OCI-LY1 (cell line): Measurements from ENCODE around the gene NR3C1.

Experiments used
- H2AFZ ChIP-seq: fragments of 200-600 bp; sonication (generic), shearing (Covaris generic); 2 replicates; pipeline ENCODE4 v1.6.0; 2014; ENCODE audit warnings: antibody characterized with exemption, mild to moderate bottlenecking, low read length
- H3F3A ChIP-seq: fragments of 200-600 bp; sonication (generic), shearing (Covaris generic); 2 replicates; pipeline ENCODE4 v1.6.0; 2014; ENCODE audit warnings: mild to moderate bottlenecking, antibody characterized with exemption, low read length, moderate library complexity; ENCODE audit not compliant: insufficient read depth
- H3K27ac ChIP-seq: fragments of 200-600 bp; sonication (generic); 2 replicates; pipeline ENCODE4 v1.5.1; 2014; ENCODE audit warnings: low read length, mixed run types, mild to moderate bottlenecking, low read depth; ENCODE audit not compliant: poor library complexity, severe bottlenecking
- H3K27me3 ChIP-seq: fragments of 200-600 bp; sonication (generic); 2 replicates; pipeline ENCODE4 v1.6.0; 2014; ENCODE audit warnings: antibody characterized with exemption, mild to moderate bottlenecking, low read length, moderate library complexity; ENCODE audit not compliant: insufficient read depth
- H3K36me3 ChIP-seq: fragments of 200-600 bp; sonication (generic); 2 replicates; pipeline ENCODE4 v1.6.1; 2014; ENCODE audit warnings: mild to moderate bottlenecking, antibody characterized with exemption, low read length, moderate library complexity, mixed read lengths; ENCODE audit not compliant: insufficient read depth
- H3K4me1 ChIP-seq: fragments of 200-600 bp; sonication (generic); 2 replicates; pipeline ENCODE4 v1.5.1; 2014; ENCODE audit warnings: mild to moderate bottlenecking, low read length, moderate library complexity; ENCODE audit not compliant: insufficient read depth, severe bottlenecking
- H3K4me2 ChIP-seq: fragments of 200-600 bp; sonication (generic), shearing (Covaris generic); 2 replicates; pipeline ENCODE4 v1.6.1; 2014; ENCODE audit warnings: low read length
- H3K4me3 ChIP-seq: fragments of 200-600 bp; sonication (generic); 2 replicates; pipeline ENCODE4 v1.5.1; 2014; ENCODE audit warnings: low read length, low read depth, mild to moderate bottlenecking, mixed read lengths; ENCODE audit not compliant: poor library complexity, severe bottlenecking
- H3K79me2 ChIP-seq: fragments of 200-600 bp; shearing (Covaris generic); 2 replicates; pipeline ENCODE4 v1.6.1; 2016; ENCODE audit warnings: mixed run types, low read length, mixed read lengths; ENCODE audit not compliant: insufficient read depth
- H3K9ac ChIP-seq: fragments of 200-600 bp; sonication (generic), shearing (Covaris generic); 2 replicates; pipeline ENCODE4 v1.6.1; 2014; ENCODE audit warnings: mild to moderate bottlenecking, low read length, mixed read lengths
- H3K9me2 ChIP-seq: fragments of 200-600 bp; sonication (generic), shearing (Covaris generic); 2 replicates; pipeline ENCODE4 v1.6.1; 2014; ENCODE audit warnings: low read depth, mild to moderate bottlenecking, low read length, mixed read lengths
- H3K9me3 ChIP-seq: fragments of 200-600 bp; shearing (Covaris generic); 2 replicates; pipeline ENCODE4 v1.6.1; 2014; ENCODE audit warnings: low read length, mixed read lengths
- H4K20me1 ChIP-seq: fragments of 200-600 bp; sonication (generic), shearing (Covaris generic); 2 replicates; pipeline ENCODE4 v1.6.0; 2016; ENCODE audit warnings: mild to moderate bottlenecking, low read length; ENCODE audit not compliant: insufficient read depth
- EZH2 ChIP-seq: fragments of 200-600 bp; sonication (generic), shearing (Covaris generic); IDR thresholded peaks from 2 replicates; pipeline ENCODE4 v1.8.0; 2017; ENCODE audit warnings: borderline replicate concordance, mixed run types, mild to moderate bottlenecking, antibody characterized with exemption, low read length, moderate library complexity, mixed read lengths
- TF ChIP-seq, protein P1 (sequence below): fragments of 200-600 bp; sonication (generic), shearing (Covaris generic); IDR thresholded peaks from 2 replicates; pipeline ENCODE4 v1.5.1; 2017; ENCODE audit warnings: mild to moderate bottlenecking, antibody characterized with exemption, low read length, moderate library complexity, mixed read lengths

Gene NR3C1

DNA sequence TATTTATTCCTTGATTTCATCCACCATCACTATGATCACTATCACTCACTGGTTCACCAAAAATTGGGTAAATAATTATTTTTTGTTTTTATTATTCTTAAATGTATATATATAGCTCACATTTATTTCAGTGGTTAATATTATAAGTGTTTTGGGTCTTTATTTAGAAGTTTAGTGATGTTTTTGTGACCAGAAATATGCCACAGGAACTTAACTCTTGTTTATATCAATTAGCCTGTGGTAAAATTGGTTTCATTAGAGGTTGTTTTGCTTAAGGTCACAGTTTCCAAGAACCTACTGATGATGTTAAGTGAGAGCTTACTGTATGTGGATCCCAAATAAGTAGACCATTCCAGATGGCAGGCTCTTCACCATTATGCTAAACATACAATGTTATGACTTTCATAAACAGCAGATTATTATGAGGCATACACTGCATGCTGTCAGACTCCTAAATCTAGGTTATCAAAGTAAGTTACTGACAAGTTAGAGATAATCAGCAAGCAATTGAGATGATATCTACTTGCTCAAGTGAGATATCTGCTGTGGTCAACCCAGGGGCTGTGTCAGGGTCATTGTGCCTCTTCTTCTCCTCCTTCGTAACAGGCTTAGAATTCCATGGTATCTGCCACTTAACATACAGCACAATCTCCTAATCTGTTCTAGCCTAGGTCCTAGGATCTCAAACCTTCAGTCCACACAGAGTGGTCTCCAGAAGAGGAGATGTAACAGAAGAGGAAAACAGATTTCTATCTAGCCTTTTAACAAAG lies 57.6 kb downstream of the NR3C1 start:
- TF ChIP-seq, protein P1, sequence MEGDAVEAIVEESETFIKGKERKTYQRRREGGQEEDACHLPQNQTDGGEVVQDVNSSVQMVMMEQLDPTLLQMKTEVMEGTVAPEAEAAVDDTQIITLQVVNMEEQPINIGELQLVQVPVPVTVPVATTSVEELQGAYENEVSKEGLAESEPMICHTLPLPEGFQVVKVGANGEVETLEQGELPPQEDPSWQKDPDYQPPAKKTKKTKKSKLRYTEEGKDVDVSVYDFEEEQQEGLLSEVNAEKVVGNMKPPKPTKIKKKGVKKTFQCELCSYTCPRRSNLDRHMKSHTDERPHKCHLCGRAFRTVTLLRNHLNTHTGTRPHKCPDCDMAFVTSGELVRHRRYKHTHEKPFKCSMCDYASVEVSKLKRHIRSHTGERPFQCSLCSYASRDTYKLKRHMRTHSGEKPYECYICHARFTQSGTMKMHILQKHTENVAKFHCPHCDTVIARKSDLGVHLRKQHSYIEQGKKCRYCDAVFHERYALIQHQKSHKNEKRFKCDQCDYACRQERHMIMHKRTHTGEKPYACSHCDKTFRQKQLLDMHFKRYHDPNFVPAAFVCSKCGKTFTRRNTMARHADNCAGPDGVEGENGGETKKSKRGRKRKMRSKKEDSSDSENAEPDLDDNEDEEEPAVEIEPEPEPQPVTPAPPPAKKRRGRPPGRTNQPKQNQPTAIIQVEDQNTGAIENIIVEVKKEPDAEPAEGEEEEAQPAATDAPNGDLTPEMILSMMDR: no peak
- no peak for TF ChIP-seq EZH2
- Histone ChIP-seq H3K79me2 (peaks cover 100% of the 10 kb centered on the region), H3F3A (no peaks in the 10 kb centered on the region), H3K4me1 (peaks cover 40% of the 10 kb centered on the region), H4K20me1 (peaks cover 8% of the 10 kb centered on the region; the same call in 1 of the 2 replicates), H2AFZ (no peak overlapping the region), H3K9ac (no peak overlapping the region), H3K27ac (no peak overlapping the region), H3K9me3 (no peaks in the 10 kb centered on the region), H3K4me2 (no peak overlapping the region), H3K27me3 (no peaks in the 10 kb centered on the region), H3K36me3 (peaks cover 65% of the 10 kb centered on the region), H3K9me2 (no peaks in the 10 kb centered on the region), H3K4me3 (no peak overlapping the region)

DNA sequence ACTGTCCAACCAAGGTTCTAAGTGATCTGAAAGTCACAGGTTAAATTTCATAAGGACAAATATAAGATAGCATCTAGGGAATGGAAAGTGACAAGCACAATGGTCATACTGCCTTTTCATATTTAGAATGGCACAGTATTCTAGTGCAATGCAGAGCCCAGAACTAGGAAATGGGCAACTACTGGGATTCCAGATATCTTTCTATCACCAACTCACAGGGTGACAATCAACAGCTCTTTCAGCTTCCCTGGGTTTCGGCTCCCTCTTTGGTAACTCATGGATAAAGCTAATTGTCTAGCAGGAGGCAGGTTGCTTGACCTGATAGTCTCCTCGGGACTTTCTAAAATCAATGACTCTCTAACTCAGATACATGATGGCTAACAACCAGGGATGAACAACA lies 60.4 kb downstream of the NR3C1 start:
- peaks cover 5% of the 10 kb centered on the region; the same call in 1 of the 2 replicates for H4K20me1 ChIP-seq
- no peaks in the 10 kb centered on the region for H3F3A ChIP-seq
- H3K9me3 ChIP-seq: no peaks in the 10 kb centered on the region
- peaks cover 60% of the 10 kb centered on the region for H3K36me3 ChIP-seq
- no peak overlapping the region for H3K27ac ChIP-seq
- no peaks in the 10 kb centered on the region for H3K9me2 ChIP-seq
- no peak overlapping the region for H3K4me2 ChIP-seq
- TF ChIP-seq, protein P1: no peak
- no peak for TF ChIP-seq EZH2
- H3K79me2 ChIP-seq: peaks cover 99% of the 10 kb centered on the region
- H3K4me3 ChIP-seq: no peak overlapping the region
- no peak overlapping the region for H3K9ac ChIP-seq
- peaks cover 19% of the 10 kb centered on the region for H3K4me1 ChIP-seq
- H2AFZ ChIP-seq: no peak overlapping the region
- no peaks in the 10 kb centered on the region for H3K27me3 ChIP-seq

DNA sequence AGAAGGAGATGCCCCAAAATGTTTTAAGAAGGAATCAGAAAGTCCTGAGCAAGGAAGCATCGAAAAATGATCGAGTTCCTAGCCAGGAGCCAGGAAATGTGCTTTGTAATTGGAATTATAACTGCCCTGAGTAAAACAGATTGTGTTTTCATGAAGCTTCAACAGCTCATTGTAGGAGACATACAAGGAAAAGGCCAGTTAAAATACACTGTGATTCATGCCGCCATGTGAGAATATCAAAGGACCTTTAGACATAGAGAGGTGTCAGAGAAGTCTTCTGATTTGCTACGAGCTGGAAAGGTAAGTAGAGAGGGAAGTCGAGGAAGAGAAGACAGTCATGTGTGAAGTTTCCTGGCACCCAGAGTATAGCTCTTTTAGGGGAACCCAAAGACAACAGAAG lies 60.9 kb downstream of the NR3C1 start:
- H3K27ac ChIP-seq: no peak overlapping the region
- no peak overlapping the region for H3K4me2 ChIP-seq
- H3K9me2 ChIP-seq: no peaks in the 10 kb centered on the region
- peaks cover 15% of the 10 kb centered on the region for H3K4me1 ChIP-seq
- no peaks in the 10 kb centered on the region for H3K27me3 ChIP-seq
- no peak overlapping the region for H2AFZ ChIP-seq
- no peak for TF ChIP-seq EZH2
- TF ChIP-seq, protein P1: no peak
- peaks cover 5% of the 10 kb centered on the region; the same call in 1 of the 2 replicates for H4K20me1 ChIP-seq
- H3K4me3 ChIP-seq: no peak overlapping the region
- H3K9me3 ChIP-seq: no peaks in the 10 kb centered on the region
- H3K9ac ChIP-seq: no peak overlapping the region
- no peaks in the 10 kb centered on the region for H3F3A ChIP-seq
- H3K79me2 ChIP-seq: peaks cover 99% of the 10 kb centered on the region
- peaks cover 59% of the 10 kb centered on the region for H3K36me3 ChIP-seq
